Osteoblast (primary cell): Measurements from ENCODE around the gene IFT27. TPM values are rescaled to one million over a fixed set of nuclear protein-coding genes. Genes with fewer than 3 reads are reported as not detected.
"Not testable (repeated sequence)": the region's sequence is repeated elsewhere in the genome, so short reads cannot be mapped to it uniquely, and the experiment has no call there.

Experiments used
- DNase-seq: peaks from one replicate; pipeline ENCODE4 v3.0.0; 2011; ENCODE audit warnings: low spot score, mixed read lengths; ENCODE audit not compliant: insufficient read length; ENCODE audit errors: missing footprints
- H2AFZ ChIP-seq: 2 replicates; pipeline ENCODE4 v1.6.0; 2011; ENCODE audit warnings: mild to moderate bottlenecking, low read length
- H3K27ac ChIP-seq: 2 replicates; pipeline ENCODE4 v1.5.1; 2011; ENCODE audit warnings: mild to moderate bottlenecking, low read depth, low read length, moderate library complexity
- H3K27me3 ChIP-seq: 2 replicates; pipeline ENCODE4 v1.6.0; 2012; ENCODE audit warnings: mild to moderate bottlenecking, control low read depth, inconsistent platforms, low read length, moderate library complexity; ENCODE audit not compliant: insufficient read depth
- H3K36me3 ChIP-seq: 2 replicates; pipeline ENCODE4 v1.5.1; 2011; ENCODE audit warnings: mild to moderate bottlenecking, low read length, control low read depth, moderate library complexity; ENCODE audit not compliant: insufficient read depth
- H3K4me1 ChIP-seq: 2 replicates; pipeline ENCODE4 v1.5.1; 2011; ENCODE audit warnings: mild to moderate bottlenecking, low read length, control low read depth, moderate library complexity; ENCODE audit not compliant: insufficient read depth
- H3K4me2 ChIP-seq: 2 replicates; pipeline ENCODE4 v1.6.0; 2011; ENCODE audit warnings: mild to moderate bottlenecking, low read length; ENCODE audit not compliant: insufficient read depth
- H3K4me3 ChIP-seq: fragments of 200-600 bp; sonication (generic); 3 replicates; pipeline ENCODE4 v1.5.1; 2012; ENCODE audit warnings: mild to moderate bottlenecking, low read length, inconsistent platforms; ENCODE audit not compliant: insufficient read depth
- H3K79me2 ChIP-seq: 2 replicates; pipeline ENCODE4 v1.6.0; 2012; ENCODE audit warnings: mild to moderate bottlenecking, low read length, control low read depth, inconsistent platforms; ENCODE audit not compliant: insufficient read depth
- H3K9me3 ChIP-seq: 2 replicates; pipeline ENCODE4 v1.5.1; 2011; ENCODE audit warnings: low read depth, low read length, control low read depth
- H4K20me1 ChIP-seq: 2 replicates; pipeline ENCODE4 v1.6.0; 2012; ENCODE audit warnings: mild to moderate bottlenecking, low read length, control low read depth; ENCODE audit not compliant: insufficient read depth
- CTCF ChIP-seq: IDR thresholded peaks from 2 replicates; pipeline ENCODE4 v1.5.1; 2011; ENCODE audit warnings: mild to moderate bottlenecking, low read depth, low read length, moderate library complexity; ENCODE audit errors: extremely low read depth
- total RNA-seq: library from RNA; depleted of rRNA; stranded (reverse); fragments of >200 nt; gene quantifications from 2 replicates; pipeline ENCODE4 v1.2.3, GENCODE V29; 2012

IFT27 gene
- total RNA-seq, 1 donor = 22.1 TPM

GRCh38 chr22:36733271-36733670 is 42.6 kb downstream of the IFT27 start:
- H3K79me2 ChIP-seq = no peaks in the 10 kb centered on the region
- no peak overlapping the region for H3K4me2 ChIP-seq
- H2AFZ ChIP-seq = no peak overlapping the region
- peaks cover 16% of the 10 kb centered on the region for H3K27me3 ChIP-seq
- H3K36me3 ChIP-seq = no peaks in the 10 kb centered on the region
- no peaks in the 10 kb centered on the region for H4K20me1 ChIP-seq
- no peak overlapping the region for H3K27ac ChIP-seq
- no peak for DNase-seq
- no peaks in the 10 kb centered on the region for H3K4me1 ChIP-seq
- no peak for TF ChIP-seq CTCF
- no peaks in the 10 kb centered on the region for H3K9me3 ChIP-seq
- no peak overlapping the region for H3K4me3 ChIP-seq

GRCh38 chr22:36732609-36733008 is 43.3 kb downstream of the IFT27 start:
- Histone ChIP-seq H4K20me1 (no peaks in the 10 kb centered on the region), H3K4me2 (no peak overlapping the region), H2AFZ (no peak overlapping the region), H3K79me2 (no peaks in the 10 kb centered on the region), H3K9me3 (no peaks in the 10 kb centered on the region), H3K4me3 (no peak overlapping the region), H3K36me3 (no peaks in the 10 kb centered on the region), H3K27me3 (peaks cover 16% of the 10 kb centered on the region), H3K27ac (no peak overlapping the region), H3K4me1 (no peaks in the 10 kb centered on the region)
- DNase-seq = no peak
- no peak for TF ChIP-seq CTCF

- no peaks in the 10 kb centered on the region for H4K20me1 ChIP-seq
- no peak overlapping the region for H3K4me2 ChIP-seq
- no peak overlapping the region for H2AFZ ChIP-seq
- TF ChIP-seq CTCF = no peak
- H3K4me3 ChIP-seq = no peak overlapping the region
- no peaks in the 10 kb centered on the region for H3K9me3 ChIP-seq
- H3K36me3 ChIP-seq = no peaks in the 10 kb centered on the region
- no peaks in the 10 kb centered on the region for H3K4me1 ChIP-seq
- H3K27ac ChIP-seq = no peak overlapping the region
- DNase-seq = no peak
- peaks cover 12% of the 10 kb centered on the region for H3K27me3 ChIP-seq
- no peaks in the 10 kb centered on the region for H3K79me2 ChIP-seq
These were observed 44.0 kb downstream of the IFT27 start for GRCh38 chr22:36731916-36732315.

- H3K36me3 ChIP-seq, H3K9me3 ChIP-seq, DNase-seq, H3K27me3 ChIP-seq, H3K4me2 ChIP-seq, H3K79me2 ChIP-seq, H3K4me3 ChIP-seq, H3K4me1 ChIP-seq, H4K20me1 ChIP-seq, H3K27ac ChIP-seq, H2AFZ ChIP-seq: not testable (repeated sequence)
These were observed 44.6 kb downstream of the IFT27 start for GRCh38 chr22:36731321-36731720.
